HCT116 (cell line): ENCODE data around the gene FILIP1. TPM values are rescaled to one million over a fixed set of nuclear protein-coding genes. Genes with fewer than 3 reads are reported as not detected.

ENCODE experiments used
- ATAC-seq: fragments of 200-7000 bp; cut with Tn5 transposase; 2 replicates; pipeline ENCODE4 v1.9.1; 2020; ENCODE audit warnings: mild to moderate bottlenecking, moderate library complexity
- BruUV-seq: library from RNA; stranded (reverse); fragments of 400-500 nt; replicated peaks from 2 replicates; lab custom pipeline; 2021; lab: Mats Ljungman, UMichigan
- CTCF ChIA-PET: fragments of 300-600 bp; sonication (Branson Sonifier 250); formaldehyde crosslinking; loops from one replicate; lab custom pipeline; 2021; ENCODE audit warnings: antibody characterized with exemption; lab: Charles Lee
- POLR2A ChIA-PET: fragments of 300-600, 350-600 bp; sonication (Branson Sonifier 250); formaldehyde crosslinking; loops from one replicate; lab custom pipeline; 2021; ENCODE audit warnings: antibody characterized with exemption; lab: Charles Lee
- RAD21 ChIA-PET, 2 experiments: fragments of 300-600 bp; sonication (Branson Sonifier 250); formaldehyde crosslinking; loops; one replicate each; lab custom pipeline; 2023; ENCODE audit warnings: low total read pairs in 2 of 2; ENCODE audit not compliant: uncharacterized antibody in 2 of 2, unreplicated experiment in 2 of 2, low non-redundant PET in 1 of 2; lab: Charles Lee
- DNase-seq: peaks from one replicate; pipeline ENCODE4 v3.0.0-alpha.2; 2010; ENCODE audit warnings: low read depth, low spot score
- H2AFZ ChIP-seq: fragments of 200-600 bp; shearing (Covaris generic), sonication (generic); 2 replicates; pipeline ENCODE4 v1.6.1; 2017; ENCODE audit warnings: low read depth, mixed run types, mixed read lengths, antibody characterized with exemption, low read length; ENCODE audit not compliant: poor library complexity, severe bottlenecking
- H3K27ac ChIP-seq: 2 replicates; pipeline ENCODE4 v1.5.1; 2012; ENCODE audit warnings: low read depth, low read length
- H3K27me3 ChIP-seq: fragments of 200-600 bp; sonication (generic); 2 replicates; pipeline ENCODE4 v1.6.1; 2016; ENCODE audit warnings: mixed run types, low read length, mixed read lengths; ENCODE audit not compliant: insufficient read depth
- H3K36me3 ChIP-seq, 2 experiments: fragments of 200-500 bp in 1 of 2; fragments of 200-600 bp in 1 of 2; sonication (Bioruptor generic) in 1 of 2; sonication (generic) in 1 of 2; 2 replicates each; pipeline versions ENCODE4 v1.5.1 to v1.6.1; 2014 to 2016; ENCODE audit warnings: low read length in 2 of 2, inconsistent platforms in 1 of 2, mixed read lengths in 1 of 2, mixed run types in 1 of 2; ENCODE audit not compliant: insufficient read depth in 2 of 2, control insufficient read depth in 1 of 2
- H3K4me1 ChIP-seq, 2 experiments: fragments of 200-600 bp in 1 of 2; sonication (generic) in 1 of 2; 2 replicates each; pipeline versions ENCODE4 v1.5.1 to v1.6.1; 2012 to 2017; ENCODE audit warnings: low read length in 2 of 2, inconsistent platforms in 1 of 2, mild to moderate bottlenecking in 1 of 2, mixed read lengths in 1 of 2, mixed run types in 1 of 2, moderate library complexity in 1 of 2; ENCODE audit not compliant: insufficient read depth in 2 of 2, control insufficient read depth in 1 of 2
- H3K4me2 ChIP-seq: fragments of 200-600 bp; sonication (generic); 2 replicates; pipeline ENCODE4 v1.6.1; 2017; ENCODE audit warnings: mixed run types, low read length, mixed read lengths
- H3K4me3 ChIP-seq, 2 experiments: fragments of 200-600 bp in 1 of 2; sonication (generic) in 1 of 2; replicated peaks in 1 of 2; 2 replicates each; pipeline ENCODE4 v1.5.1; 2011 to 2016; ENCODE audit warnings: low read length in 2 of 2, control low read depth in 1 of 2, low read depth in 1 of 2, mild to moderate bottlenecking in 1 of 2, mixed read lengths in 1 of 2, mixed run types in 1 of 2
- H3K79me2 ChIP-seq: fragments of 200-600 bp; sonication (generic); 2 replicates; pipeline ENCODE4 v1.6.1; 2017; ENCODE audit warnings: mild to moderate bottlenecking, mixed run types, low read length, moderate library complexity, mixed read lengths; ENCODE audit not compliant: insufficient read depth
- H3K9ac ChIP-seq: fragments of 200-600 bp; sonication (generic); 2 replicates; pipeline ENCODE4 v1.6.1; 2016; ENCODE audit warnings: low read length, mixed read lengths
- H3K9me2 ChIP-seq: fragments of 200-600 bp; sonication (generic), shearing (Covaris generic); 2 replicates; pipeline ENCODE4 v1.6.1; 2017; ENCODE audit warnings: mixed run types, mild to moderate bottlenecking, moderate library complexity; ENCODE audit not compliant: insufficient read depth
- H3K9me3 ChIP-seq, 2 experiments: fragments of 200-500 bp in 1 of 2; fragments of 200-600 bp in 1 of 2; sonication (Bioruptor generic) in 1 of 2; sonication (generic) in 1 of 2; 2 replicates each; pipeline ENCODE4 v1.6.1; 2014 to 2017; ENCODE audit warnings: low read length in 2 of 2, mixed read lengths in 2 of 2, inconsistent platforms in 1 of 2, low read depth in 1 of 2, mild to moderate bottlenecking in 1 of 2, mixed run types in 1 of 2, moderate library complexity in 1 of 2; ENCODE audit not compliant: control insufficient read depth in 1 of 2, insufficient read depth in 1 of 2
- H4K20me1 ChIP-seq: fragments of 200-600 bp; sonication (generic), shearing (Covaris generic); 2 replicates; pipeline ENCODE4 v1.6.1; 2017; ENCODE audit warnings: mixed run types, mild to moderate bottlenecking, moderate library complexity; ENCODE audit not compliant: insufficient read depth
- CBX3 ChIP-seq: IDR thresholded peaks from 2 replicates; pipeline ENCODE4 v1.6.1; 2012; ENCODE audit warnings: low read depth
- CEBPB ChIP-seq: IDR thresholded peaks from 2 replicates; pipeline ENCODE4 v1.6.1; 2012; ENCODE audit warnings: low read depth
- EGR1 ChIP-seq: IDR thresholded peaks from 2 replicates; pipeline ENCODE4 v1.6.1; 2012; ENCODE audit warnings: low read depth
- FOSL1 ChIP-seq: IDR thresholded peaks from 2 replicates; pipeline ENCODE4 v1.6.1; 2012; ENCODE audit warnings: low read depth
- POLR2A ChIP-seq: IDR thresholded peaks from 2 replicates; pipeline ENCODE4 v1.7.0; 2011; ENCODE audit warnings: borderline replicate concordance; ENCODE audit not compliant: insufficient read depth, insufficient read length; ENCODE audit errors: extremely low read depth
- POLR2AphosphoS5 ChIP-seq: IDR thresholded peaks from 2 replicates; pipeline ENCODE4 v1.6.1; 2011; ENCODE audit warnings: mild to moderate bottlenecking, low read depth, low read length, moderate library complexity
- RAD21 ChIP-seq: IDR thresholded peaks from 2 replicates; pipeline ENCODE4 v1.6.1; 2012; ENCODE audit warnings: low read depth, mild to moderate bottlenecking
- SP1 ChIP-seq: IDR thresholded peaks from 2 replicates; pipeline ENCODE4 v1.6.1; 2012; ENCODE audit warnings: low read depth
- SRF ChIP-seq: IDR thresholded peaks from 2 replicates; pipeline ENCODE4 v1.6.1; 2012; ENCODE audit warnings: low read depth
- TCF7L2 ChIP-seq: IDR thresholded peaks from 2 replicates; pipeline ENCODE4 v1.7.0; 2011; ENCODE audit warnings: borderline replicate concordance, inconsistent platforms; ENCODE audit not compliant: insufficient read depth, insufficient read length; ENCODE audit errors: extremely low read depth
- intact Hi-C: fragments of 100-400 bp; cut with micrococcal nuclease; formaldehyde crosslinking; loops from 2 replicates; pipeline ENCODE4 v1.10.0; 2022
- total RNA-seq: library from RNA; stranded (reverse); gene quantifications from one replicate; pipeline ENCODE4 v1.2.1, GENCODE V29; 2021; ENCODE audit not compliant: unreplicated experiment

Gene FILIP1
- total RNA-seq, 1 experiment from 2014 or later = 0.05 TPM

- CTCF ChIA-PET = no interaction called here
Measured at GRCh38 chr6:75472885-75473284, 20.7 kb downstream of the FILIP1 start.

GRCh38 chr6:75467966-75468365, 25.6 kb downstream of the FILIP1 start:
- Histone ChIP-seq H3K36me3 (no peaks in the 10 kb centered on the region), H3K9me3 (no peaks in the 10 kb centered on the region), H3K9me2 (no peaks in the 10 kb centered on the region), H3K9ac (no peak overlapping the region), H3K4me1 (no peaks in the 10 kb centered on the region), H3K4me3 (no peak overlapping the region), H3K4me2 (no peak overlapping the region), H2AFZ (no peak overlapping the region), H3K27ac (no peak overlapping the region), H4K20me1 (no peaks in the 10 kb centered on the region)
- ATAC-seq (no peak), DNase-seq (no peak)
- ChIA-PET POLR2A (no interaction called here), CTCF (no interaction called here), RAD21 (no interaction called here)
- BruUV-seq = no TSS peak
- intact Hi-C loops = no loop called here
- TF ChIP-seq CBX3 (no peak), SP1 (no peak), RAD21 (no peak), EGR1 (no peak), TCF7L2 (no peak), CEBPB (no peak), FOSL1 (no peak), SRF (no peak), POLR2AphosphoS5 (no peak)
- TF ChIP-seq, all 23 proteins: peak for 0
- no peaks in the 10 kb centered on the region for H3K27me3 ChIP-seq
- no peaks in the 10 kb centered on the region for H3K79me2 ChIP-seq

More at GRCh38 chr6:75472885-75473284, 20.7 kb downstream of the FILIP1 start:
- ATAC-seq (no peak), DNase-seq (no peak)
- Histone ChIP-seq H3K27ac (no peak overlapping the region), H3K4me2 (no peak overlapping the region), H3K79me2 (no peaks in the 10 kb centered on the region), H3K9me2 (no peaks in the 10 kb centered on the region), H3K9me3 (no peaks in the 10 kb centered on the region), H2AFZ (no peak overlapping the region), H3K4me3 (no peak overlapping the region), H3K36me3 (no peaks in the 10 kb centered on the region), H4K20me1 (no peaks in the 10 kb centered on the region), H3K4me1 (no peaks in the 10 kb centered on the region), H3K9ac (no peak overlapping the region), H3K27me3 (no peaks in the 10 kb centered on the region)
- TF ChIP-seq SRF (no peak), POLR2A (no peak)
- POLR2A ChIA-PET = no interaction called here
- RAD21 ChIA-PET = no interaction called here
- BruUV-seq = no TSS peak
- intact Hi-C loops = no loop called here
